K562 (cell line): ENCODE data around the gene SOCS6.

Source experiments
- CBX1 ChIP-seq: sonication (generic); IDR thresholded peaks from 2 replicates; pipeline ENCODE4 v1.6.1; 2016; ENCODE audit warnings: antibody characterized with exemption, low read depth, mild to moderate bottlenecking
- PHF8 ChIP-seq: fragments of 200-600 bp; sonication (generic); IDR thresholded peaks from 2 replicates; pipeline ENCODE4 v1.6.1; 2012; ENCODE audit warnings: mixed run types, mild to moderate bottlenecking, inconsistent platforms, low read length, moderate library complexity, borderline replicate concordance
- SMC3 ChIP-seq: conservative IDR thresholded peaks from 2 replicates; pipeline ENCODE4 v1.6.1; 2011; ENCODE audit warnings: low read depth, low read length, improper control_type of control experiment; ENCODE audit not compliant: insufficient read depth
- USF1 ChIP-seq: sonication (generic); formaldehyde crosslinking; IDR thresholded peaks from 2 replicates; pipeline ENCODE4 v1.9.0; 2022; ENCODE audit warnings: mild to moderate bottlenecking, missing genetic modification reagents
- ZNF12 ChIP-seq: sonication (generic); formaldehyde crosslinking; IDR thresholded peaks from 2 replicates; pipeline ENCODE4 v1.4.0; 2020; ENCODE audit warnings: mild to moderate bottlenecking, missing genetic modification reagents
- ZNF24 ChIP-seq: fragments of 450-650 bp; IDR thresholded peaks from 2 replicates; pipeline ENCODE4 v1.6.1; 2016
- TF ChIP-seq, protein P1 (sequence below): sonication (generic); formaldehyde crosslinking; IDR thresholded peaks from 2 replicates; pipeline ENCODE4 v1.8.1; 2023; ENCODE audit warnings: mild to moderate bottlenecking, missing genetic modification reagents, moderate library complexity

GRCh38 chr18:70371908-70372307 lies 83.1 kb downstream of the SOCS6 start:
- TF ChIP-seq CBX1, result no peak
- TF ChIP-seq PHF8, result no peak
- TF ChIP-seq ZNF24, result no peak
- TF ChIP-seq, protein P1, sequence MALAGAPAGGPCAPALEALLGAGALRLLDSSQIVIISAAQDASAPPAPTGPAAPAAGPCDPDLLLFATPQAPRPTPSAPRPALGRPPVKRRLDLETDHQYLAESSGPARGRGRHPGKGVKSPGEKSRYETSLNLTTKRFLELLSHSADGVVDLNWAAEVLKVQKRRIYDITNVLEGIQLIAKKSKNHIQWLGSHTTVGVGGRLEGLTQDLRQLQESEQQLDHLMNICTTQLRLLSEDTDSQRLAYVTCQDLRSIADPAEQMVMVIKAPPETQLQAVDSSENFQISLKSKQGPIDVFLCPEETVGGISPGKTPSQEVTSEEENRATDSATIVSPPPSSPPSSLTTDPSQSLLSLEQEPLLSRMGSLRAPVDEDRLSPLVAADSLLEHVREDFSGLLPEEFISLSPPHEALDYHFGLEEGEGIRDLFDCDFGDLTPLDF (CRISPR knock-in tag), result no peak
- no peak for TF ChIP-seq ZNF12 (CRISPR knock-in tag)
- TF ChIP-seq SMC3, result no peak
- TF ChIP-seq USF1 (CRISPR knock-in tag), result no peak
